OCI-LY1 (cell line): ENCODE measurements around the gene COL18A1.

Source experiments
- H2AFZ ChIP-seq: fragments of 200-600 bp; sonication (generic), shearing (Covaris generic); 2 replicates; pipeline ENCODE4 v1.6.0; 2014; ENCODE audit warnings: antibody characterized with exemption, mild to moderate bottlenecking, low read length
- H3F3A ChIP-seq: fragments of 200-600 bp; sonication (generic), shearing (Covaris generic); 2 replicates; pipeline ENCODE4 v1.6.0; 2014; ENCODE audit warnings: mild to moderate bottlenecking, antibody characterized with exemption, low read length, moderate library complexity; ENCODE audit not compliant: insufficient read depth
- H3K27ac ChIP-seq: fragments of 200-600 bp; sonication (generic); 2 replicates; pipeline ENCODE4 v1.5.1; 2014; ENCODE audit warnings: low read length, mixed run types, mild to moderate bottlenecking, low read depth; ENCODE audit not compliant: poor library complexity, severe bottlenecking
- H3K27me3 ChIP-seq: fragments of 200-600 bp; sonication (generic); 2 replicates; pipeline ENCODE4 v1.6.0; 2014; ENCODE audit warnings: antibody characterized with exemption, mild to moderate bottlenecking, low read length, moderate library complexity; ENCODE audit not compliant: insufficient read depth
- H3K36me3 ChIP-seq: fragments of 200-600 bp; sonication (generic); 2 replicates; pipeline ENCODE4 v1.6.1; 2014; ENCODE audit warnings: mild to moderate bottlenecking, antibody characterized with exemption, low read length, moderate library complexity, mixed read lengths; ENCODE audit not compliant: insufficient read depth
- H3K4me1 ChIP-seq: fragments of 200-600 bp; sonication (generic); 2 replicates; pipeline ENCODE4 v1.5.1; 2014; ENCODE audit warnings: mild to moderate bottlenecking, low read length, moderate library complexity; ENCODE audit not compliant: insufficient read depth, severe bottlenecking
- H3K4me2 ChIP-seq: fragments of 200-600 bp; sonication (generic), shearing (Covaris generic); 2 replicates; pipeline ENCODE4 v1.6.1; 2014; ENCODE audit warnings: low read length
- H3K4me3 ChIP-seq: fragments of 200-600 bp; sonication (generic); 2 replicates; pipeline ENCODE4 v1.5.1; 2014; ENCODE audit warnings: low read length, low read depth, mild to moderate bottlenecking, mixed read lengths; ENCODE audit not compliant: poor library complexity, severe bottlenecking
- H3K79me2 ChIP-seq: fragments of 200-600 bp; shearing (Covaris generic); 2 replicates; pipeline ENCODE4 v1.6.1; 2016; ENCODE audit warnings: mixed run types, low read length, mixed read lengths; ENCODE audit not compliant: insufficient read depth
- H3K9ac ChIP-seq: fragments of 200-600 bp; sonication (generic), shearing (Covaris generic); 2 replicates; pipeline ENCODE4 v1.6.1; 2014; ENCODE audit warnings: mild to moderate bottlenecking, low read length, mixed read lengths
- H3K9me2 ChIP-seq: fragments of 200-600 bp; sonication (generic), shearing (Covaris generic); 2 replicates; pipeline ENCODE4 v1.6.1; 2014; ENCODE audit warnings: low read depth, mild to moderate bottlenecking, low read length, mixed read lengths
- H3K9me3 ChIP-seq: fragments of 200-600 bp; shearing (Covaris generic); 2 replicates; pipeline ENCODE4 v1.6.1; 2014; ENCODE audit warnings: low read length, mixed read lengths
- H4K20me1 ChIP-seq: fragments of 200-600 bp; sonication (generic), shearing (Covaris generic); 2 replicates; pipeline ENCODE4 v1.6.0; 2016; ENCODE audit warnings: mild to moderate bottlenecking, low read length; ENCODE audit not compliant: insufficient read depth
- EZH2 ChIP-seq: fragments of 200-600 bp; sonication (generic), shearing (Covaris generic); IDR thresholded peaks from 2 replicates; pipeline ENCODE4 v1.8.0; 2017; ENCODE audit warnings: borderline replicate concordance, mixed run types, mild to moderate bottlenecking, antibody characterized with exemption, low read length, moderate library complexity, mixed read lengths
- TF ChIP-seq, protein P1 (sequence below): fragments of 200-600 bp; sonication (generic), shearing (Covaris generic); IDR thresholded peaks from 2 replicates; pipeline ENCODE4 v1.5.1; 2017; ENCODE audit warnings: mild to moderate bottlenecking, antibody characterized with exemption, low read length, moderate library complexity, mixed read lengths

COL18A1 gene

DNA sequence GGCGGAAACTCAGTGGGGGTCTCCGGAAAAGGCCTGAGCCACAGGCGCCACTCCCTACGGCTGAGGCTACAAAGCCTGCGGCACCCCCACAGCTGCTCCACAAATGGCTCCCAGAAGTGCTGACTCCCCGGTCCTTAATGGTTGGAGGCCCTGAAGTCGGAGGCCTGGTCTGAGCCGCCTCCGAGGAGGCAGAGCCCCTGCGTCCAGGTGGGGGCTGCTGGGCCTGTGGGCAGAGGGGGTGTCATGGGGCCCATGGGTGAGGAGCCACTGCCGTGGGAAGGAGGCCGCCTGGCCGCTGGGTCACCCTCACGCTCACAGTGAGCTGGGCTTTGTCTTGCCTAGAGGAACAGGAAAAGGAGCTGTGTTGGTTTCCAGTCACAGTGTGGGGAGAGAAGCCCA lies 12.4 kb upstream of the COL18A1 start:
- Histone ChIP-seq H4K20me1 (no peaks in the 10 kb centered on the region), H3K27ac (no peak overlapping the region), H3F3A (no peaks in the 10 kb centered on the region), H3K36me3 (no peaks in the 10 kb centered on the region), H3K4me1 (no peaks in the 10 kb centered on the region), H3K9me3 (no peaks in the 10 kb centered on the region), H3K27me3 (no peaks in the 10 kb centered on the region), H3K4me2 (no peak overlapping the region), H3K9ac (no peak overlapping the region), H2AFZ (no peak overlapping the region), H3K9me2 (no peaks in the 10 kb centered on the region), H3K4me3 (no peak overlapping the region), H3K79me2 (no peaks in the 10 kb centered on the region)
- TF ChIP-seq EZH2 = no peak

DNA sequence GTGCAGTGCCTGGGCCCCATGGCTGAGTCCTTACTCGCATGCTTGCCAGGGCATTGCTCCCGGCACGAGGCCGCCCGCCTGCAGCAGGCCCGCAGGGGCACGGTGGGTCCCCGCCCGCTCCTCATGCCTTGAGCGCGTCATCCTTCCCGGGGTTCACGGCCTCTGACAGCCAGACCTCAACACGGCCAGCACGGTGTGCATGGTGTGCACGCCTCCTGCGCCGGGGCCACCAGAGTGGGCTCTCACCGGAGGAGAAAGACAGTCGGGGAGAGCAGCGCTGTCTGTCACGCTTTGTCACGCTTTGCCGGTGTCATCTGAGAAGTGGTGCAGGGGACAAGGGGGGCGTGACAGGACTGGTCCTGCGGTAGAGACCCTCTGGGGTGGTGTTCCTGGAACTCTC lies 11.9 kb upstream of the COL18A1 start:
- H4K20me1 ChIP-seq = no peaks in the 10 kb centered on the region
- H3K4me3 ChIP-seq = no peak overlapping the region
- no peak overlapping the region for H3K27ac ChIP-seq
- no peak overlapping the region for H3K4me2 ChIP-seq
- H3K9ac ChIP-seq = no peak overlapping the region
- no peaks in the 10 kb centered on the region for H3K9me3 ChIP-seq
- no peaks in the 10 kb centered on the region for H3K27me3 ChIP-seq
- H3K79me2 ChIP-seq = no peaks in the 10 kb centered on the region
- no peak for TF ChIP-seq EZH2
- TF ChIP-seq, protein P1, sequence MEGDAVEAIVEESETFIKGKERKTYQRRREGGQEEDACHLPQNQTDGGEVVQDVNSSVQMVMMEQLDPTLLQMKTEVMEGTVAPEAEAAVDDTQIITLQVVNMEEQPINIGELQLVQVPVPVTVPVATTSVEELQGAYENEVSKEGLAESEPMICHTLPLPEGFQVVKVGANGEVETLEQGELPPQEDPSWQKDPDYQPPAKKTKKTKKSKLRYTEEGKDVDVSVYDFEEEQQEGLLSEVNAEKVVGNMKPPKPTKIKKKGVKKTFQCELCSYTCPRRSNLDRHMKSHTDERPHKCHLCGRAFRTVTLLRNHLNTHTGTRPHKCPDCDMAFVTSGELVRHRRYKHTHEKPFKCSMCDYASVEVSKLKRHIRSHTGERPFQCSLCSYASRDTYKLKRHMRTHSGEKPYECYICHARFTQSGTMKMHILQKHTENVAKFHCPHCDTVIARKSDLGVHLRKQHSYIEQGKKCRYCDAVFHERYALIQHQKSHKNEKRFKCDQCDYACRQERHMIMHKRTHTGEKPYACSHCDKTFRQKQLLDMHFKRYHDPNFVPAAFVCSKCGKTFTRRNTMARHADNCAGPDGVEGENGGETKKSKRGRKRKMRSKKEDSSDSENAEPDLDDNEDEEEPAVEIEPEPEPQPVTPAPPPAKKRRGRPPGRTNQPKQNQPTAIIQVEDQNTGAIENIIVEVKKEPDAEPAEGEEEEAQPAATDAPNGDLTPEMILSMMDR = no peak
- H3F3A ChIP-seq = no peaks in the 10 kb centered on the region
- H3K9me2 ChIP-seq = no peaks in the 10 kb centered on the region
- no peaks in the 10 kb centered on the region for H3K4me1 ChIP-seq
- H3K36me3 ChIP-seq = no peaks in the 10 kb centered on the region
- H2AFZ ChIP-seq = no peak overlapping the region

DNA sequence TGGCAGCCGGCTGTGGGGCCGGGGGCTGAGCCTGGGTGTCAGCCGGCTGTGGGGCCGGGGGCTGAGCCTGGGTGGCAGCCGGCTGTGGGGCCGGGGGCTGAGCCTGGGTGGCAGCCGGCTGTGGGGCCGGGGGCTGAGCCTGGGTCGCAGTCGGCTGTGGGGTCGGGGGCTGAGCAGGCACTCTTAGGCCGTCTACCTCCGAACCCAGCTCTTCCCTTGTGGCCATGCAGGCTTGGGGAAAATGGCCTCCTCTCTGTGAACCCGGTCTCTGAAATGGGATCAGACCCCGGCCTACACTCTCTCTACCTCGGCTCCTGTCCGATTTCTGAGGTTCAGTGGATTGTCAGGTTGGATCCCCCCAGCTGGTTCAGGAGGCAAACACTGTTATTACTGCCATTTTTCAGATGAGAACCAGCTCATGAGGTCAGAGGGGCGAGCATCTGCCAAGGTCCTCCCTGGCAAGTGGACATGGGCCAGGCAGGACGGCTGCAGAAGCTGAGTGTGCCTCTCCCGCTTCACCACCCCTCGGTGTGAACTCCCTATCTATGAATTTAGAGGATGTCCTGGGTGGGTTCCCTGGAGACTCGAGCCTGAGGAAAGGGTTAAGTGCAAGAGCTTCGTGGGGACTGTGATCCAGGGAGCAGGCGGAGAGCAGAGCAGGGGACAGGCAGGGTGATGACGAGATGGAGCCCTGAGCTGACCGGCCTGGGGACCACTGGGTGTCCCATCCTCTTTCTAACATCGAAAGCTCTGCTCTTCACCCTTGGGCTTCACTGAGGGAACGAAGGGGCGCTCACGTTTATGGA lies 10.9 kb upstream of the COL18A1 start:
- no peaks in the 10 kb centered on the region for H3F3A ChIP-seq
- H3K9ac ChIP-seq = no peak overlapping the region
- H3K4me1 ChIP-seq = no peaks in the 10 kb centered on the region
- H3K4me2 ChIP-seq = no peak overlapping the region
- H2AFZ ChIP-seq = no peak overlapping the region
- H3K9me3 ChIP-seq = no peaks in the 10 kb centered on the region
- TF ChIP-seq EZH2 = no peak
- TF ChIP-seq, protein P1 = no peak
- H3K9me2 ChIP-seq = no peaks in the 10 kb centered on the region
- no peak overlapping the region for H3K4me3 ChIP-seq
- no peaks in the 10 kb centered on the region for H3K79me2 ChIP-seq
- no peaks in the 10 kb centered on the region for H3K36me3 ChIP-seq
- no peaks in the 10 kb centered on the region for H3K27me3 ChIP-seq
- no peaks in the 10 kb centered on the region for H4K20me1 ChIP-seq
- H3K27ac ChIP-seq = no peak overlapping the region

DNA sequence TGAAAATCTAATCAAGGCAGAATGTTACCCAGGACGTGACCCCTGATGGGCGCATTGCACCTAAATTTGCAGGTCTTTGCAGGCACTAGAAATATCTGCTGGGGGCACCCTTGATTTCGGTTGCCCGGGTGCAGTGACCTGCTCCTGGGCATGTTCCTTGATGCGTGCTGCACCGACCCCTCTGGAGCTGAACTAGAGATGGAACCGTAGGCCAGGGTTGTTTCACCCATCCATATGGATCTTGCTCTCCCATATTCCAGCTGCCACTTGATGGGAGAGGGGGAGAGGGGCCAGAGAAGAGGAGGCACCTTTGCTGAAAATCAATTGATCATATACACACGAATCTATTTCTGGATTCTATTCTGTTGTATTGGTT lies 8.4 kb upstream of the COL18A1 start:
- no peak for TF ChIP-seq EZH2
- TF ChIP-seq, protein P1 = no peak
- H3K4me2 ChIP-seq = no peak overlapping the region
- peaks cover 7% of the 10 kb centered on the region; the same call in 1 of the 2 replicates for H3K27me3 ChIP-seq
- no peaks in the 10 kb centered on the region for H3K36me3 ChIP-seq
- H3K9ac ChIP-seq = no peak overlapping the region
- no peaks in the 10 kb centered on the region for H4K20me1 ChIP-seq
- no peak overlapping the region for H3K4me3 ChIP-seq
- 0 out of 2 replicates have a peak, but pooled peaks cover 6% of the 10 kb centered on the region for H3K9me3 ChIP-seq
- no peak overlapping the region for H2AFZ ChIP-seq
- no peaks in the 10 kb centered on the region for H3K79me2 ChIP-seq
- H3K27ac ChIP-seq = no peak overlapping the region
- no peaks in the 10 kb centered on the region for H3K4me1 ChIP-seq
- no peaks in the 10 kb centered on the region for H3K9me2 ChIP-seq
- H3F3A ChIP-seq = no peaks in the 10 kb centered on the region
